Fibroblast of skin of right quadriceps (primary cell): ENCODE measurements around the gene RGS17.
"Not testable (repeated sequence)": the region's sequence is repeated elsewhere in the genome, so short reads cannot be mapped to it uniquely, and the experiment has no call there.

Experiments used
- DNase-seq: peaks from one replicate; pipeline ENCODE4 v3.0.0-alpha.2; 2013

RGS17 gene

DNA sequence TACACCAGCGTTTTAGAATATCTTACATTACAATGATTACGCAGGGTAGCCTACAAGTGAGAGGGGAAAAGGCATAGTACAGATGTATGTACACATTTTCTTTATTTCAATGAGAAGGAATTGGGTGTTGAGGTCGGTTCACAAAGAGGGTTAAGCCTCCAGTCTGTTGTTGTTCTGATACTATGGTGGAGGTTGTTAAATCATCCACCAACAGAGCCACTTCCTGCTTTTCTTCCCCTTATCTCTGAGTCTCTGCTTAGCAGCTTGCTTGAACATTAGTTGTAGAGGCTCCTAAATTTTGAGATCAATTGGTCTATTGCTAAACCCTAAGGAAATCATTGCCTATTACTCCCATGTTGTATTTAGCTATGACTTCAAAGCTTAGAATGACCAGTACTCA lies 7.3 kb downstream of the RGS17 start:
- no peak for DNase-seq

DNA sequence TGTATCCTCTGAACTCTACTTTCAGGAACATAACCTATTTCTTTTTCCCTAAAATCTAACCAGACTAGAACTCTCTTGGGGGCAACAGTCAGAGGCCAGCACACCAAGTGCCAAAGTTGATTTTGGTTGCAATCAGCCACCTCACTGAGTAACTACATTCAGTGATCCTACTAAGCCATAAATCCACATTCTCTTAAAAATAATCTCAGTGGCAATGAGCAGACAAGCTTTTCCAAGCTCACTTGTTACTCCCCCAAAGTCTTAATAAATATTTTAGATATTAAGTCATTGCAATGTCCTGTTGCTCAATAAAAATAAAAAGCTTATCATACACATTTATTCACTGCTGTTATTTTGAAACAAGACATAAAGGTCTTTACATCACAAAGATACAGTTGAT lies 9.8 kb downstream of the RGS17 start:
- peak; percentile 24 for DNase-seq

DNA sequence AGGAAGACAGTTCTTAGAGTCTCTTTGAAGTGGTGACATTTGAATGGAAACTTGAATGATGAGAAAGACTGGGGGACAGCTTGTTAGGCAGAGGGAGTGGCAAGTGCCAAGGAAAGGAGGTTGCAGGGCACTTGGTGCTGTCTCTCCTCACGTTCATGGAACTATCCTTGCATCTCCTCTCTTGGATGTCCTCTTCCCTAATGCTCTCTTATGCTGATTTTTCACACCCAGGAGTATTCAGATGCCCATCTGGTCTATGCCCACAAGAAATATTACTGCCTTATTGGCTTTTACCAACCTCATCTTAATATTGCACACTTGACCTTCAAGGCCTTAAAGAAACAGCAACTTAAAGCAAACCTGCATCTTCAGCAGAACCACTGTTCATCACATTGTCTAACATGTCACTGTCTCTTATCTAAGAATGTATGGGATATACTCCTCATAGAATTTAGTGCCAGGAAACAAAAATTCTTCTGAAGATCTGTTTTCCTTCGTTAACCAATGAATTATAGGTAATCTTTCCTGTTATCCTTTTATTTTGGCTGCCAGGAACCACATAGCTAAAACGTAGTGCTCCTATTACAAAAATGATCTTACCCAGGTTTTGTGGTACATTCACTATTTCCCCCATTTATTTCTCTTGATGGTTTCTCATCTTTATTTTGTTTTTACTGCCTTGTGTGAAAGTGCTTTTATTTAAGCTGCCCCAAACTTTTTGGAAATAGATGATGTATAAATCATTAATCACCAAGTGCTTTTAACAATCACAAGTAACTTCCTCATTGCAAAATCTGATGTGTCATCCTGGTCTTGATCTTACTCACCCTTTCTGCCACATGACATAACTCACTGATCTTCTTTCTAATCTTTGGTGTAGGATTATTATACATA lies 12.8 kb downstream of the RGS17 start:
- DNase-seq, result peak; percentile 69

DNA sequence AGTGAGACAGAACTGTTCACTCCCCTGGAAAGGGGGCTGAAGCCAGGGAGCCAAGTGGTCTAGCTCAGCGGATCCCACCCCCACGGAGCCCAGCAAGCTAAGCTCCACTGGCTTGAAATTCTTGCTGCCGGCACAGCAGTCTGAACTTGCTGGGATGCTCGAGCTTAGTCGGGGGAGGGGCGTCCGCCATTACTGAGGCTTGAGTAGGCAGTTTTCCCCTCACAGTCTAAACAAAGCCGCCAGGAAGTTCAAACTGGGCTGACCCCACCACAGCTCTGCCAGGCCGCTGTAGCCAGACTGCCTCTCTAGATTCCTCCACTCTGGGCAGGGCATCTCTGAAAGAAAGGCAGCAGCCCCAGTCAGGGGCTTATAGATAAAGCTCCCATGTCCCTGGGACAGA lies 20.0 kb downstream of the RGS17 start:
- DNase-seq, result not testable (repeated sequence)

DNA sequence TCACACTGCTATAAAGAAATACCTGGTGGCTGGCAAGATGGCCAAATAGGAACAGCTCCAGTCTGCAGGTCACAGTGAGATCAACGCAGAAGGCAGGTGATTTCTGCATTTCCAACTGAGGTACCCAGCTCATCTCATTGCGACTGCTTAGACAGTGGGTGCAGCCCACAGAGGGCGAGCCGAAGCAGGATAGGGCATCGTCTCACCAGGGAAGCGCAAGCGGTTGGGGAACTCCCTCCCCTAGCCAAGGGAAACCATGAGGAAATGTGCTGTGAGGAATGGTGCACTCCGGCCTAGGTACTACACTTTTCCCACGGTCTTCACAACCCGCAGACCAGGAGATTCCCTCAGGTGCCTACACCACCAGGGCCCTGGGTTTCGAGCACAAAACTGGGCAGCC lies 20.5 kb downstream of the RGS17 start:
- not testable (repeated sequence) for DNase-seq

DNA sequence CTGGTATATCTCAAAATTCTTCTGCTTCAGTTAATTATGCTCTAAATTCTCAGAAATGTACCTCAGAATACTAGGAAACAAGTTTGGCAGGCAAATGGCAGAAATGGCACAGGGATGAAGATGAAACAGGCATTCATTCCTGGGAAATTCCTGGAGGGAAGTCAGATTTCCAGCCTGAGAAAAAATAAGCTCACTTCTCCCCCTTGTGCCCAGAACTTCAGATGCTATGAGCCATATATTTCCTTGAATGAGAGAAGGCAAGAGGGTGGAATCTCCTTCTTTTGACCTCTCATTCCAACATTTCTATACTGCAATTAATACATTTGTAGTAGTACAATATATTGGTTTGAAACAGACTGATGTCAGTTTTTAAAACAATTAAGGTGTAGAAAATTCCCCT lies 22.8 kb downstream of the RGS17 start:
- DNase-seq, result peak; percentile 42

DNA sequence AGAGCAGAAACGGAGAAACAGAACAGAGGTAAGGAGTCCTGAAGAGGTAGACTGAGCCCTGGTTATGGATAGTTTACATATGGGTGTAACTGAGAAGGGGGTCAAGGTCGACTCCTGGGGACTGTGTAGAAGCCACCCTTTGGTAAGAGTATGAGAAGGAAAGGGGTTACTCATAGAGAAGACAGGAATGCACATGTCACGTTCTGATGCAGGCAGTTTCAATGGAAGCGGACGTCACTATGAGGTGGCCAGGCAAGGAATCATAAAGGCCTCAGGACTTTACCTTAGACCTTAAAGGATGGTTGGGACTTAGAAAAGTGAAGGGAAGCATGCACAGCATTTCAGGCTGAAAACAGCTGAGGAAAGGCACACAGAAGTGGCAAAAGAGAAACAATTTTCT lies 25.1 kb downstream of the RGS17 start:
- DNase-seq, result no peak

DNA sequence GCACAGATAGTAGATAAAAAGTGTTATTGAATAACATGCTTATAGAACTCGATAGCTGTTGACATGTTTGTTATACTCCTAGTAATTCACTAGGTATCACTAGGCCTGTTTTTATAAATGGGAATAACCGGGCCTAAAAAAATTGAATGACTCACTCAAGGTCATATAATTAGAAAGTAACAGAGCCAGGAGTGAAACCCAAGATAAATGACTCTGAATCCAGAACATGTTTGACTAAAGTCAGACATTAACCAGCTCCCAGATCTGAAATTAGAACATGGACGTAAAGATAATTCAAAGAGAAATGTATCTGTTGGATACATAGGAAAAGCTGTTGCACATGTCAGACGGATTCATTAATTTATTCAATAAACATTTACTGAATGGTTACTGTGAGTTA lies 26.9 kb downstream of the RGS17 start:
- DNase-seq, result no peak

DNA sequence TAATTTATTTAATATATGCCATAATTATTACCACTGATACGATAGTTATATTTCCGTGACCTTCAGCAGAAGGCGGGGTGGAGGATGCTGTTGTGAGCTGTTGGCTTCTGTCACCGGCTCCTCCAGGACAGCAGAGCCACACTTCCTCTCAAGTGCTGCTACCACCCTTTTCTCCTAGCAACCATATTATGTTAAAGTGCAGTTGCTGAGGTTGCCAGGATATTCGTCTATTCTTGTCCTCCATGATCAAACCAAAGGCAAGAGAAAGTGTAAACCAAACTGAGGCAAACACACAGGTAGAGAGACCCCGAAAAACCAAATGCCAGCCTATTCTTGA lies 27.8 kb downstream of the RGS17 start:
- DNase-seq, result no peak

DNA sequence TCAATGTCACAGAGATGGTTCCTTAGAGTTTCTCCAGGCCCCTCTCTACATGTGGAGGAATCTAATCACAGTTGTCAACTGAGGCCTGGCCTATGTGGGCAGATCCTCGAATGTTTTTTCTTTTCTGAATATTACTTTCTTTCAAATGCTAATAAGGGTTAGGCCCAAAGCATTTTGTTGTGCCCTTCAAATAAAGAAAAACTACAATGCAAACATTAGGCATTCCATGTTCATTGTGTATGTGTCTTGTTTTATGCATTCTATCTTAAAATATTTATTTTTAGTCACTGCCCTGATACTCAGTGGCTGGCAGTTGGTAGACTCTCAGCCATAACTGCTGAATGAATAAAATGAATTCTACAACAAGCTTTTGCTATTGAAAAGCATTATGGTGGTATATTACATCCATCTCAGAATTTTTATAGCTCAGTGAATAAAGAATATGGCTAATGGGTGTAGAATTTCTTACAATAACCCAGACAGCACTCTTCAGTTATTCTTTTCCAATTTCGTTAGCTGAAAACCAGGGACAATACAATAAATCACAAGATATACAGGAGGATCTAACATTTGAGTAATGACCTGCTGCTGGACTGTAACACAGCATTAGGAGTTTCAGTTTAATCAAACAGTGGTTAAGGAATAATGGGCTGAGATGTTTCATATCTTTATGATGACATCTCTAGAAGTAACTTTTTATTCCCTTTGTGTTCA lies 28.3 kb downstream of the RGS17 start:
- no peak for DNase-seq

DNA sequence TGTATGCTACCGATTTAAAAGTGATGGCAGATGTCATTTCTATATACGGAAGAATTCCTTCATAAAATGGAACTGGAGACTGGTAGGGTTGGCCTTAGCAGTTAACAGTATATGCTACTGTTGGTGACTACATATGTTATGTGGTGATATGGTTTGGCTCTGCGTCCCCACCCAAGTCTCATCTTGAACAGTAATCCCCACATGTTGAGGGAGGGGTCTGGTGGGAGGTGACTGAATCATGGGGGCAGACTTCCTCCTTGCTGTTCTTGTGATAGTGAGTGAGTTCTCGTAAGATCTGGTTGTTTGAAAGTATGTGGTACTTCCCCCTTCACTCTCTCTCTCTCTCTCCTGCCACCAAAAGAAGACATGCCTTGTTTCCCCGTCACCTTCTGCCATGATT lies 29.6 kb downstream of the RGS17 start:
- no peak for DNase-seq

DNA sequence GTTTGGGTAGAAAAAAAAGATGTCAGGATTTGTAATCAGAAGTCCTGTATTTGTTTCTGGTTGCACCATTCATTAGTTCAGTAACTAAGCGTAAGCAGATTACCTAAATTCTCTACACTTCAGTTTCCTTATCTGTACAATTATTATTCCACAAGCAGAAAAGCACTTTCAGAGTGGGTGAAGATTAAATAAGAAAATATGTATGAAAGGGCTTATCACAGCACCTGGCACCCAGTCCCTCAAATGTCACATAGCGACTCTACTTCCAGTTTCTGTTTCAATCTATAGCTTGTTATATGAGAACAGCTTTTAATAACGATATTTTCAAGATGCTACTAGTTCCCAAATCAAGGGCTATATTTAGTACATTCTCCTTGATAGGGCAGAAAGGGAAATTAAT lies 31.4 kb downstream of the RGS17 start:
- DNase-seq, result no peak

DNA sequence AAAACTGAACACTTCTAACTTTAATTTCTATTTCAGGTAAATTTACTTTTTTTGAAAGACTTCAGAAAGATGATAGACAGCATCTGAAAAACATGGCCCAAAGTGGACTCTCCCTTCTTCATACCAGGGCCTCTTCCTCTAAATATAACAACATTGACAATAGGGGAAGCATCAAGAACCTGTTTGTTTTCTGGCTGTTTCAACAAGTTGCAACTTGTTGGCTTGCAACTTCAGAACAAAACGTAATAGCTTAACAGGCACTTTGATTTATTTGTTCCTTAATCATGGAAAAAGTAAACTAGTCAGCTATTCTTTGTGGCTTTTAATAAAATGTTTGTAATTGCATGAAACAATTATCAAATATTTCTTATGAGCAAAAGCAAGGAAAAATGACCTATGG lies 34.3 kb downstream of the RGS17 start:
- DNase-seq, result no peak

DNA sequence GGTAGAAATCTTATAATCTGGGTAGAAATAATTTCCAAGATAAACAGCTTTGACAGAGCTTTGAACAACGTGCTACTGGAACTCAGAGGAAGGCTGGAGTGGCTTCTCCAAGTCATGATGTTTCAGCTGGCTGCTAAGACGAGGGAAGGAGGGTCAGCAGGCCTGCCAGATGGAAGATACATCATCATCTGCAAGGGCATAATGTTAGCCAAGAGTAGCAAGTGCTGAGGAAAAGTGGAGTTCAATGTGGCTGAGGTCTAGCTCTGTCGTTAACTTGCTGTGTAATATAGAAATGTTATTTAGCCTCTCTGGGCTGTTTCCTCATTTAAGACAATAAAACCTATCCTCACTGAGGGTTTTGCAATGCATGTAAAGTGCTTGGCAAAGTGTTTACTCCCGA lies 35.1 kb downstream of the RGS17 start:
- DNase-seq, result no peak

DNA sequence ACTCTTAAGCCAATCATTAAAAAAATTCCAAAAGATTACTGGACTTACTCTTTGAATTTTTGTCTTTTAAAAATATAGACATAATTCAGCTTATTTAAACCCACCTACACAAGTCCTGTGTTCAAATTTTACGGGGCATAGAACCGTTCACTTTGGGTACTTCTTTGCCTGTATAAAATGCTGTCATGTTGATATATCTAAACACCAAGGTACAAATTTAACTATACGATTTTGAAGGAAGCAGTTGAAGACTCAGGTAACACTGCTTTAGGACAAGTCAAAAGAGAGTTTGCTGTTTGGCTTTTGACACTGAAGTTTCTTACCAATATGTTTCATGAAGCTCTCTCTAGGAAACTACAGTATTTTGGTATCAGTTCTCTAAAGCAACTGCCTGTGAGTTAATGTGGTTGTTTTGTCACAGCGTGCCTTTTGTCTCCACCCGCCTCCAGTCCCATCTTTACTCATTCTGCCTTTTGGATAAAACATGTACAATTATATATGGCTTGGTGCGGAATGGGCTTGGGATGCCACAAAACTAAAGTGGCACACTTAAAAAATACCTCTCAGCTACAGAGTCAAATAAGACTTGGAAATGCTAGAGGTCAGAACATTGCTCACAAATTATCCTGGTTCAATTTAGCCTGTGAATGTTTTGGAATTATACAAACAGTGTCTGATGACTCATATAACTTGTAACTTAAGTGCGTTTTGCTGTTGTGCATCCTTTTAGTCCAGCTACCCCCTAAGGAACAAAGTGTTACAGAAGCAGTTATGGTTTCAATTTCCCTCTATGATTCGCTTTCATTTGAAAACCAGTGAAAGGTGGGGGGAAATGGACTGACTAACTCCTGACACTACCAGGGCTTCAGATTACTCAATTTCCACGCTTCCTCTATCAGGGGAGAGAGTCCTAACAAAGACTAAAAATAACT lies 38.7 kb downstream of the RGS17 start:
- DNase-seq, result peak; percentile 91

DNA sequence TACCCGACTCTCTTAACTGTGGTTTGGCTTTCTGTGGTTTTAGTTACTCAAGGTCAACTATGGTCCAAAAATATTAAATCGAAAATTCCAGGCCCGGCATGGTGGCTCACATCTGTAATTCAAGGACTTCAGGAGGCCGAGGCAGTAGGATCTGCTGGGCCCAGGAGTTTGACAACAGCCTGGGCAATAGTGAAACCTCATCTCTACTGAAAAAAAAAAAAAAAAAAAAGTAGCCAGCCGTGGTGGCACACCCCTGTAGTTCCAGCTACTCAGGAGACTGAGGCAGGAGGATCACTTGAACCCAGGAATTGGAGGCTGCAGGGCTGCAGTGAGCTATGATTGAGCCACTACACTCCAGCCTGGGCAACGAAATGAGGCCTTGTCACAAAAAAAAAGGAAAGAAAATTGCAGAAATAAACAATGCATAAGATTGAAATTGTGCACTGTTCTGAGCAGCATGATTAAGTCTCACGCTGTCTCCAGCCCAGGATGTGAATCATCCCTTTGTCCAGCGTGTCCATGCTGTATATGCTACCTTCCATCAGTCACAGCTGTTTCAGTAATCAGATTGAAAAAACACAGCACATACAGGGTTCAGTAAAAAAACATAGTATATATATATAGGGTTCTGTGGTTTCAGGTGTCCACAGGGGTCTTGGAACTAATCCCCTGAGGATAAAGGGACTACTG lies 40.7 kb downstream of the RGS17 start:
- DNase-seq, result peak; percentile 72

DNA sequence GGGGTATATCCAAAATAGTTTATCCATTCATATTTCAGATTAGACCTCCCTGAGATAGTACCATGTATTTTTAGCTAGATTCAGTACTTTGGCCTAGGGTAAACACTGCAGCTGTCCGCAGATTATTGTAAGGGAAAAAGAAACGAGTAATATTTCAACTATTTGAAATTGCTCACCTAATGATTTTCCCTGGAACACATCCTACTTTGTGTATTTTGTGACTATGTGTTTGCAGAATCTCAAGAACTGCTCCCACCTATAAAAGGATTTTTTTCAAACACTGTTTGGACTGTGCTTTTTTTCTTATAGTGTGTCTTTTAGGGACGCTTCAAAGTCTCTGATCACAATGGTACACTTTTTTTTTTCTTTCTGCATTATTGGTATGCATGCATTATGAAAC lies 42.3 kb downstream of the RGS17 start:
- DNase-seq, result no peak

DNA sequence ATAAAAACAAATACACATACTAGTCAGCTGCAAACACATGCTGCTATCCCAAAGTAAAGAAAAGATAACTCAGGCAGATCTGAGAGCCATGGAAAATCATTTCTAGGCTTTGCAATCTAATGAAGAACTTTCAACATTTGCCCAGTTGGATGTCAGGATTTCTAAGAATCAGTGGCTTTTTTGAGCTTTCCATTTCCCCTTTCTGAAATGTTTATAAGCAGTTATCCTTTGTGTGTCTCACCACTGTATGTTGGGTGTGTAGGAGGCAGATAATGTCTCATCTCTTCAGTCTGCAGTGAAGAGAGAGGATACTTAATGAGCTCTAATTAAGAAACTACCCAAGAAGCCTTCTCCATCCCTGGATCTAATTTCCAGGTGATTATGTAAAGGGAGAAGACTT lies 43.6 kb downstream of the RGS17 start:
- DNase-seq, result no peak

DNA sequence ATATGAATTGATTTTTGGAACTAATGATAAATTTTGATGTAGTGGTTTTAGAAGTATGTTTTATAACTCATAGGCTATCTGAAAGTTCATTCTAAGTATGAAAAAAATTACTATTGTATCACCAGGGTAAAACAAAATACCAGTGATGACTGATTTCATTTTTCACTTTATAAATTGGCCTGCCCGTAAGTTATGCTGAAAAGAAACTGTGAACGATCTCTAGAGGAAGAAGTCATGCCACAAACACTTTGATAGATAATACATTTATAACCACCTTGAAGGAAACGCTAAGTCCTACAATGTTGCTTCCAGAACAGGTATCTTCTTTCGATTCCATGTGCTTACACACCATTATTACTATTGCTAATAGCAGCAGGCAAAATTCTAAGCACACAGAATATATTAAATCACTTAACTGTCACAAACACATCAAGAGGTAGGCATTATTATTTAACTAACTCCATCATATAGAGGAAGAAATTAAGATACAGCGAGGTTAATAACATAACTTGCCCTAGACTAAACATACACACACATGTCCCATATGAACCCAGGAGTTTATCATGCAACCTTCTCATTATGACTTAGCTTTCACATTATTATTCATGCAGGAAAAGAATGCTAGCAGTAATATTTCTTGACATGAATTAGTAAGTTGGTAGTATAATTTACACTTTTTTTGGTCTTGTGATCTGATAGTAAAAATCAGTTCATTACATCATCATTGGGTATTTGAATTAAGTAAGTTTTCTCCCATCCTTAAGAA lies 44.7 kb downstream of the RGS17 start:
- no peak for DNase-seq

DNA sequence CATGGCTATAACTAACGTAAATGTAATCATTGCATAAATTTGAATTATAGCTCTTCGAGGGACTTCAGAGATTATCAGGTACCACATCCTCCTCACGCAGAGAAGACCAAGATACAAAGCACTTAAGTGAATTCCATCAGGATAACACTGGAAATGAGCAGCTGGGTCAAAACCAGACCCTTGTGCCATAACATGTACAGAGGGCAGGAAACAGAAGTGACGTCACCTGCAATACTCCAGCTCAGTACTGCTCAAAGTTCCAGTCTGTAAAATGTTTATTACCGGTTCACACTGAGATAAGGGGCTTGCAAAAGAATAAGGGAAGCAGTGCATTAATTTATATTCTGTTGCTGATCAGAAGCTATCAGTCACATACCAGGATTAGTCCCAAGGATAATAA lies 45.8 kb downstream of the RGS17 start:
- DNase-seq, result no peak

DNA sequence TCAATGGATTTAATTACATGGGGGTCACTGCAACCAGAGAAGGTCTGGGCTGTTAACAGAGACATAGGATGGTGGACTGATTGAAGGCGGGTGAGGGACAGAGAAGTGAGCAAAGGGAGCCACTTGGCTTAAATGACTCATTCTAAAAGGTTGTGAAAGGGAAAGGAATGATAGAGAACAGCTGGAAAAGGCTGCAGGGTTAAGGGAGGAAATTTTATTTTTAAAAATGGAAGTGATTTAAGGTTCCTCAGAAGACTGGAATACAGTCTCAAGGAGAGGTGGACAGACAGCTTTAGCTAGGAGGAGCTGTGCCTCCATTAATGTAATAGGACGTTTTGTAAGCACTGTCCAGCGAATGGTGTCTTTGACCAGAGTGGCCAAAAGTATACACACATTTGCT lies 46.7 kb downstream of the RGS17 start:
- DNase-seq, result peak; percentile 31

DNA sequence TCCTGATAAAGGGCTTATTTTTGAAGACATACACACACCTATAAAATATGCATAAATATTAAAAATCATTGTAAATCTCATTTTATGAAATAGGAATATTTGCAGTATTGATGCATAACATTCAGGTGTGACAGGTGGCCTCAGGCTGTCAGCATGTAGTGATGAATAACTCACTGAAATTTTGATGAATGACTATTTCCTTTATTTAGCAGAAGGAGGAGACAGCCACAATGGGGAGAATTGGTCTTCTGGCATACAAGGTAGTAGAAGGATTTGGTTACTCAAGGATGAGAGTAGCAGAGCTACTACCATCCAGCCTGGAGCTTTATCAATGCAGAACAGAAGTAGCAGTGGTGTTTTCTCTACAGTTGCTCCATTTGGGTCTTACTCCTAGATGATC lies 47.2 kb downstream of the RGS17 start:
- no peak for DNase-seq
